PC-9 (cell line): ENCODE measurements around the gene LMNB1.

Source experiments
- EZH2 ChIP-seq: fragments of 200-600 bp; sonication (generic); IDR thresholded peaks from 2 replicates; pipeline ENCODE4 v1.8.0; 2017; ENCODE audit warnings: antibody characterized with exemption, low read depth
- TF ChIP-seq, protein P1 (sequence below): fragments of 200-600 bp; sonication (generic); conservative IDR thresholded peaks from 2 replicates; pipeline ENCODE4 v1.6.1; 2017; ENCODE audit warnings: mixed run types, antibody characterized with exemption, mild to moderate bottlenecking, moderate library complexity

DNA sequence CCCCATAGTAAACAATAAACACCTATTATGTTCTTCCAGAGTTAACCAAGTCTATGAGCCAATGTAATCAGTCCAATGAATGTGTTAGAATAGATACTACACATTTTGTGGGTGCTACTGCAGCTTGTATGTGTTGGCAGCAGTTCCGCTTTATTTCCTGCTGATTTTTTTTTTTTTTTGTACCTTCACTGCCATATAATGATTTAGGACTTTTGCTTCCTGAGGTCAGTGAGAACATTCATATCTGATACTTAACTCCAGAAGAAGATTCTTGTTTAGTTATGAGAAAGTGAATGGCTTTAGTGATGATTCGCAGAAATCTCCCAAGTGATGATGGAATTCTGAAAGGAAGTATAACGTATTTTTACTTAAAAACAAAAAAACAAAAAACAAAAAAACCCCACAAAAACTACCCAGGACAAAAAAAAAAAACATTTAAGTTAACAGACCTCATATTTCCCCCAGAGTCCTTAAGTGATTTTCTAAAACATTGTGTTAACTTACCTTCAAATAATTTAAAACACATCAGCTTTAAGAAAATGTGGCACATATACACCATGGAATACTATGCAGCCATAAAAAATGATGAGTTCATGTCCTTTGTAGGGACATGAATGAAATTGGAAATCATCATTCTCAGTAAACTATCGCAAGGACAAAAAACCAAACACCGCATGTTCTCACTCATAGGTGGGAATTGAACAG is 24.7 kb upstream of the LMNB1 start:
- TF ChIP-seq, protein P1, sequence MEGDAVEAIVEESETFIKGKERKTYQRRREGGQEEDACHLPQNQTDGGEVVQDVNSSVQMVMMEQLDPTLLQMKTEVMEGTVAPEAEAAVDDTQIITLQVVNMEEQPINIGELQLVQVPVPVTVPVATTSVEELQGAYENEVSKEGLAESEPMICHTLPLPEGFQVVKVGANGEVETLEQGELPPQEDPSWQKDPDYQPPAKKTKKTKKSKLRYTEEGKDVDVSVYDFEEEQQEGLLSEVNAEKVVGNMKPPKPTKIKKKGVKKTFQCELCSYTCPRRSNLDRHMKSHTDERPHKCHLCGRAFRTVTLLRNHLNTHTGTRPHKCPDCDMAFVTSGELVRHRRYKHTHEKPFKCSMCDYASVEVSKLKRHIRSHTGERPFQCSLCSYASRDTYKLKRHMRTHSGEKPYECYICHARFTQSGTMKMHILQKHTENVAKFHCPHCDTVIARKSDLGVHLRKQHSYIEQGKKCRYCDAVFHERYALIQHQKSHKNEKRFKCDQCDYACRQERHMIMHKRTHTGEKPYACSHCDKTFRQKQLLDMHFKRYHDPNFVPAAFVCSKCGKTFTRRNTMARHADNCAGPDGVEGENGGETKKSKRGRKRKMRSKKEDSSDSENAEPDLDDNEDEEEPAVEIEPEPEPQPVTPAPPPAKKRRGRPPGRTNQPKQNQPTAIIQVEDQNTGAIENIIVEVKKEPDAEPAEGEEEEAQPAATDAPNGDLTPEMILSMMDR: no peak
- no peak for TF ChIP-seq EZH2
